ENCODE results near the gene TOR4A.

DNA sequence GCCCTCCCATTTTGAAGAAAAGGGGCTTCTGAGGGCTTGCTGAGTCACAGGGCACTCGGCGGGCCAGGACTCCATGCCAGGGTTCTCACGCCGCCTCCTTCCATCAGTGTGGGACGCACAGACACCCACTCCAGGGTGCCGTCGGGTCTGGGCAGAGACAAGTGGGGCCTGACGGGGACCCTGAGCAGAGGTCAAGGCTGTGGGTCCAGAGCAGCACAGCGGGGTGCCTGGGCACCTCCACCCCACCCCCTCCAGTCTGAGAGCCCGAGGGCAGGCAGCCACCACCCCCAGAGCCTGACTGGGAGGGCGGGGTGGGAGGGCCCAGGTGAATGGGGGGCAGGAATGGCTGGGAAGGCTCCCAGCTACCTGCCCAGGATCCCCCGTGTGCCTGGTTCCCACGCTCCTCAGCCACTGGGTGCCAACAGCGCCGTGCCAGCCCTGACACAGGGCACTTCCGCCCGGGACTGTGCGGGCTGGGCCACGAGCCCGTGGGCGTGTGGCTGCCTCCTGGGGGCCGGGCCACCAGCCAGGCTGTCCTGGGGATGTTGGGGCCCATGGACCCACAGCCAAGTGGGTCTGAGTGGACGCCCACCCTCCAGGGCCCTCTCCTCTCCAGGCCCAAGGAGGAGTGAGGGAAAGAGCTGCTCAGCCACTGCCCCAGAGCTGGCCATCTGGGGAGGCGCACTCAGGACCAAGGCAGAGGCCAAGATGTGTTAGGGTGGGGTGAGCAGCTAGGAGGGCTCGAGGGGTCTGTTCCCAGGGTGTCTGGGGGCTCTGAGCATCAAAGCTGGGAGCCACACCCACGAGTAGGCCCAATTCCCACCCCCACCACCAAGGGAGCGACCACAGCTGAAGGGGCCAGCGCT lies 34.7 kb downstream of the TOR4A start:
- TF ChIP-seq, protein P1, sequence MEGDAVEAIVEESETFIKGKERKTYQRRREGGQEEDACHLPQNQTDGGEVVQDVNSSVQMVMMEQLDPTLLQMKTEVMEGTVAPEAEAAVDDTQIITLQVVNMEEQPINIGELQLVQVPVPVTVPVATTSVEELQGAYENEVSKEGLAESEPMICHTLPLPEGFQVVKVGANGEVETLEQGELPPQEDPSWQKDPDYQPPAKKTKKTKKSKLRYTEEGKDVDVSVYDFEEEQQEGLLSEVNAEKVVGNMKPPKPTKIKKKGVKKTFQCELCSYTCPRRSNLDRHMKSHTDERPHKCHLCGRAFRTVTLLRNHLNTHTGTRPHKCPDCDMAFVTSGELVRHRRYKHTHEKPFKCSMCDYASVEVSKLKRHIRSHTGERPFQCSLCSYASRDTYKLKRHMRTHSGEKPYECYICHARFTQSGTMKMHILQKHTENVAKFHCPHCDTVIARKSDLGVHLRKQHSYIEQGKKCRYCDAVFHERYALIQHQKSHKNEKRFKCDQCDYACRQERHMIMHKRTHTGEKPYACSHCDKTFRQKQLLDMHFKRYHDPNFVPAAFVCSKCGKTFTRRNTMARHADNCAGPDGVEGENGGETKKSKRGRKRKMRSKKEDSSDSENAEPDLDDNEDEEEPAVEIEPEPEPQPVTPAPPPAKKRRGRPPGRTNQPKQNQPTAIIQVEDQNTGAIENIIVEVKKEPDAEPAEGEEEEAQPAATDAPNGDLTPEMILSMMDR (IDR thresholded peaks at IDR 0.05; ENCODE audit: low read depth, low read length): no peak
- TF ChIP-seq POLR2A (IDR thresholded peaks at IDR 0.05; ENCODE audit: extremely low read depth, insufficient read length): no peak
